Natural killer cell (primary cell): Measurements from ENCODE around the gene ALKAL2. TPM values are rescaled to one million over a fixed set of nuclear protein-coding genes. Genes with fewer than 3 reads are reported as not detected.
"Not testable (repeated sequence)": the region's sequence is repeated elsewhere in the genome, so short reads cannot be mapped to it uniquely, and the experiment has no call there.

Experiments
- ATAC-seq, 3 donors: fragments of 150-1000 bp in 2 of 3; fragments of 200-7000 bp in 1 of 3; cut with Tn5 transposase; 1 replicate in 1 of 3; 2 replicates in 2 of 3; pipeline ENCODE4 v1.10.0; 2021; ENCODE audit warnings: mild to moderate bottlenecking in 2 of 3, moderate library complexity in 2 of 3
- DNase-seq, 2 donors: peaks; one replicate each; pipeline versions ENCODE4 v3.0.0 to v3.0.0-alpha.2; 2013 to 2021; ENCODE audit warnings: mixed read lengths in 1 of 2
- H3K27ac ChIP-seq: one replicate; pipeline ENCODE4 v1.5.1; 2013; ENCODE audit warnings: mild to moderate bottlenecking, low read length
- H3K27me3 ChIP-seq: one replicate; pipeline ENCODE4 v1.6.1; 2013; ENCODE audit warnings: low read length; ENCODE audit not compliant: control insufficient read depth, insufficient read depth
- H3K36me3 ChIP-seq: one replicate; pipeline ENCODE4 v1.6.1; 2013; ENCODE audit warnings: low read length; ENCODE audit not compliant: control insufficient read depth, insufficient read depth
- H3K4me1 ChIP-seq: one replicate; pipeline ENCODE4 v1.6.1; 2013; ENCODE audit warnings: low read length; ENCODE audit not compliant: control insufficient read depth, insufficient read depth
- H3K4me3 ChIP-seq: one replicate; pipeline ENCODE4 v1.5.1; 2013; ENCODE audit warnings: low read length
- H3K9me3 ChIP-seq: one replicate; pipeline ENCODE4 v1.6.1; 2013; ENCODE audit warnings: low read length; ENCODE audit not compliant: control insufficient read depth, insufficient read depth
- H3K27ac Mint-ChIP-seq, 2 donors: one replicate each; pipeline ENCODE4 v1.8.0; 2022; ENCODE audit warnings: mild to moderate bottlenecking in 2 of 2, mixed read lengths in 2 of 2, moderate library complexity in 1 of 2
- H3K27me3 Mint-ChIP-seq, 2 donors: one replicate each; pipeline ENCODE4 v1.8.0; 2022; ENCODE audit warnings: low read depth in 2 of 2, mixed read lengths in 2 of 2
- H3K36me3 Mint-ChIP-seq: one replicate; pipeline ENCODE4 v1.8.0; 2022; ENCODE audit warnings: mixed read lengths
- H3K4me1 Mint-ChIP-seq, 2 donors: one replicate each; pipeline ENCODE4 v1.8.0; 2022; ENCODE audit warnings: mixed read lengths in 2 of 2
- H3K4me3 Mint-ChIP-seq: one replicate; pipeline ENCODE4 v1.8.0; 2022; ENCODE audit warnings: mild to moderate bottlenecking, moderate library complexity, mixed read lengths
- H3K9me3 Mint-ChIP-seq, 2 donors: one replicate each; pipeline ENCODE4 v1.8.0; 2022; ENCODE audit warnings: mixed read lengths in 2 of 2
- CTCF ChIP-seq: fragments of 200-600 bp; IDR thresholded peaks from one replicate; pipeline ENCODE4 v1.8.0; 2022; ENCODE audit warnings: antibody characterized with exemption
- WGBS: methylation state at CpG from one replicate; pipeline ENCODE4 v1.1.7; 2013; ENCODE audit warnings: missing lambda C conversion rate; ENCODE audit not compliant: insufficient coverage; 5-methylcytosine and 5-hydroxymethylcytosine counted together
- intact Hi-C: fragments of 100-400 bp; cut with micrococcal nuclease; formaldehyde crosslinking; loops from one replicate; pipeline ENCODE4 v1.14.2; 2022
- total RNA-seq, 4 donors: library from RNA; stranded (reverse); fragments of 120-200 nt in 1 of 4; gene quantifications; one replicate each; pipeline versions ENCODE4 v1.2.3 to v1.2.4, GENCODE V29; 2013 to 2022

Gene ALKAL2
- total RNA-seq, 3 donors from 2014 or later (not counting 1 experiment from before 2014, with no cell fraction given): 1.1 to 2.0 (median 1.7) TPM

- Histone ChIP-seq H3K27me3 (no peaks in the 10 kb centered on the region), H3K4me3 (no peak overlapping the region), H3K36me3 (no peaks in the 10 kb centered on the region), H3K4me1 (peaks cover 23% of the 10 kb centered on the region), H3K27ac (no peak overlapping the region), H3K9me3 (no peaks in the 10 kb centered on the region)
- Mint-ChIP-seq H3K27ac (peak overlapping the region in 1 of 2 donors; percentile 80), H3K27me3 (peaks cover 7 to 17% of the 10 kb centered on the region in 2 donors), H3K4me1 (peaks cover 23% of the 10 kb centered on the region in 2 donors), H3K9me3 (no peaks in the 10 kb centered on the region), H3K4me3 (peak overlapping the region; percentile 21), H3K36me3 (no peaks in the 10 kb centered on the region)
- WGBS: 93% methylated on average over 34 of the region's 34 CpGs
- intact Hi-C loops: no loop called here
- ATAC-seq: peak in 1 of 3 donors; percentile 30
- no peak for DNase-seq
- no peak for TF ChIP-seq CTCF
Observed at GRCh38 chr2:319059-319600, 31.2 kb upstream of the ALKAL2 start.

GRCh38 chr2:317501-318424 is 29.9 kb upstream of the ALKAL2 start:
- Mint-ChIP-seq H3K4me1 (peaks cover 23% of the 10 kb centered on the region in 2 donors), H3K4me3 (peak overlapping the region; percentile 86), H3K27ac (peak overlapping the region; percentile 65 to 80), H3K9me3 (no peaks in the 10 kb centered on the region), H3K27me3 (peaks cover 5 to 16% of the 10 kb centered on the region in 2 donors), H3K36me3 (no peaks in the 10 kb centered on the region)
- TF ChIP-seq CTCF: no peak
- ATAC-seq: peak; percentile 69 to 91 (median 83)
- Histone ChIP-seq H3K9me3 (no peaks in the 10 kb centered on the region), H3K36me3 (no peaks in the 10 kb centered on the region), H3K4me3 (no peak overlapping the region), H3K27ac (no peak overlapping the region), H3K4me1 (peaks cover 23% of the 10 kb centered on the region), H3K27me3 (no peaks in the 10 kb centered on the region)
- intact Hi-C loops: no loop called here
- peak; percentile 28 to 59 for DNase-seq
- WGBS: 84% methylated on average over 27 of the region's 27 CpGs

- H3K36me3 ChIP-seq: no peaks in the 10 kb centered on the region
- peaks cover 5 to 17% of the 10 kb centered on the region in 2 donors for H3K27me3 Mint-ChIP-seq
- H3K36me3 Mint-ChIP-seq: no peaks in the 10 kb centered on the region
- H3K4me1 ChIP-seq: peaks cover 23% of the 10 kb centered on the region
- H3K27ac Mint-ChIP-seq: no peak overlapping the region
- ATAC-seq: no peak
- H3K27me3 ChIP-seq: no peaks in the 10 kb centered on the region
- peaks cover 23% of the 10 kb centered on the region in 2 donors for H3K4me1 Mint-ChIP-seq
- H3K4me3 ChIP-seq: no peak overlapping the region
- intact Hi-C loops: no loop called here
- 94% methylated on average over 12 of the region's 12 CpGs for WGBS
- DNase-seq: no peak
- H3K27ac ChIP-seq: no peak overlapping the region
- no peaks in the 10 kb centered on the region for H3K9me3 ChIP-seq
- H3K9me3 Mint-ChIP-seq: no peaks in the 10 kb centered on the region
- no peak for TF ChIP-seq CTCF
- H3K4me3 Mint-ChIP-seq: no peak overlapping the region
Observed at GRCh38 chr2:316381-316780, 28.5 kb upstream of the ALKAL2 start.

- H3K4me3 Mint-ChIP-seq, H3K4me3 ChIP-seq, H3K36me3 ChIP-seq, H3K27ac Mint-ChIP-seq, DNase-seq, H3K9me3 Mint-ChIP-seq, H3K9me3 ChIP-seq, H3K27me3 ChIP-seq, ATAC-seq, H3K27ac ChIP-seq, H3K36me3 Mint-ChIP-seq, intact Hi-C loops: not testable (repeated sequence)
- 81% methylated on average over 6 of the region's 6 CpGs for WGBS
- Mint-ChIP-seq H3K4me1 (peaks cover 23% of the 10 kb centered on the region in 2 donors), H3K27me3 (peaks cover 6 to 20% of the 10 kb centered on the region in 2 donors)
- H3K4me1 ChIP-seq: peaks cover 23% of the 10 kb centered on the region
Observed at GRCh38 chr2:315925-316324, 28.0 kb upstream of the ALKAL2 start.
